Measurements from ENCODE around the gene AOC1.

DNA sequence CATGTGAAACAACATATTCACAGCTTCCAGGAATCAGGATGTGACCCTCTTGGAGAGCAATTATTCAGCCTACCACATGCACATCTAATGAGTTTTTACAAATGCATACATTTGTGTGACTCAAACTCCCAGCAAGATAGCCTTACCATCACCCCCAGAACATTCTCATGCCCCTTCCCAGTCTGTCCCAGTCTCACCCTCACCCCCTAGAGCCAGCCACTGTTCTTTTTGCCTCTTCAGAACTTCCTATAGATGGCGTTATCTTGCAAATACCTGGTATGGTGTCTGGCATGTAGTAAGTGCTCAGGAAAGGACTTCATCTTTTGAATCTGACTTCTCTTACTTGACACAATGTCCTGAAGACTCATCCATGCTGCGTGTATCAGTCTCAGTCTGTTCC is 23.9 kb upstream of the AOC1 start:
- TF ChIP-seq, protein P1, sequence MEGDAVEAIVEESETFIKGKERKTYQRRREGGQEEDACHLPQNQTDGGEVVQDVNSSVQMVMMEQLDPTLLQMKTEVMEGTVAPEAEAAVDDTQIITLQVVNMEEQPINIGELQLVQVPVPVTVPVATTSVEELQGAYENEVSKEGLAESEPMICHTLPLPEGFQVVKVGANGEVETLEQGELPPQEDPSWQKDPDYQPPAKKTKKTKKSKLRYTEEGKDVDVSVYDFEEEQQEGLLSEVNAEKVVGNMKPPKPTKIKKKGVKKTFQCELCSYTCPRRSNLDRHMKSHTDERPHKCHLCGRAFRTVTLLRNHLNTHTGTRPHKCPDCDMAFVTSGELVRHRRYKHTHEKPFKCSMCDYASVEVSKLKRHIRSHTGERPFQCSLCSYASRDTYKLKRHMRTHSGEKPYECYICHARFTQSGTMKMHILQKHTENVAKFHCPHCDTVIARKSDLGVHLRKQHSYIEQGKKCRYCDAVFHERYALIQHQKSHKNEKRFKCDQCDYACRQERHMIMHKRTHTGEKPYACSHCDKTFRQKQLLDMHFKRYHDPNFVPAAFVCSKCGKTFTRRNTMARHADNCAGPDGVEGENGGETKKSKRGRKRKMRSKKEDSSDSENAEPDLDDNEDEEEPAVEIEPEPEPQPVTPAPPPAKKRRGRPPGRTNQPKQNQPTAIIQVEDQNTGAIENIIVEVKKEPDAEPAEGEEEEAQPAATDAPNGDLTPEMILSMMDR (IDR thresholded peaks at IDR 0.05): no peak
- TF ChIP-seq ZFX (IDR thresholded peaks at IDR 0.05; ENCODE audit: borderline replicate concordance): no peak

Measured in 22Rv1 (cell line).